ENCODE results near the gene GLI1. TPM values are rescaled to one million over a fixed set of nuclear protein-coding genes. Genes with fewer than 3 reads are reported as not detected.

Gene GLI1
- total and polyA plus RNA-seq, 2 of the 13 experiments (the other 11 are each of a cell fraction or from before 2014, with no cell fraction given), result 0.09 to 0.20 TPM

DNA sequence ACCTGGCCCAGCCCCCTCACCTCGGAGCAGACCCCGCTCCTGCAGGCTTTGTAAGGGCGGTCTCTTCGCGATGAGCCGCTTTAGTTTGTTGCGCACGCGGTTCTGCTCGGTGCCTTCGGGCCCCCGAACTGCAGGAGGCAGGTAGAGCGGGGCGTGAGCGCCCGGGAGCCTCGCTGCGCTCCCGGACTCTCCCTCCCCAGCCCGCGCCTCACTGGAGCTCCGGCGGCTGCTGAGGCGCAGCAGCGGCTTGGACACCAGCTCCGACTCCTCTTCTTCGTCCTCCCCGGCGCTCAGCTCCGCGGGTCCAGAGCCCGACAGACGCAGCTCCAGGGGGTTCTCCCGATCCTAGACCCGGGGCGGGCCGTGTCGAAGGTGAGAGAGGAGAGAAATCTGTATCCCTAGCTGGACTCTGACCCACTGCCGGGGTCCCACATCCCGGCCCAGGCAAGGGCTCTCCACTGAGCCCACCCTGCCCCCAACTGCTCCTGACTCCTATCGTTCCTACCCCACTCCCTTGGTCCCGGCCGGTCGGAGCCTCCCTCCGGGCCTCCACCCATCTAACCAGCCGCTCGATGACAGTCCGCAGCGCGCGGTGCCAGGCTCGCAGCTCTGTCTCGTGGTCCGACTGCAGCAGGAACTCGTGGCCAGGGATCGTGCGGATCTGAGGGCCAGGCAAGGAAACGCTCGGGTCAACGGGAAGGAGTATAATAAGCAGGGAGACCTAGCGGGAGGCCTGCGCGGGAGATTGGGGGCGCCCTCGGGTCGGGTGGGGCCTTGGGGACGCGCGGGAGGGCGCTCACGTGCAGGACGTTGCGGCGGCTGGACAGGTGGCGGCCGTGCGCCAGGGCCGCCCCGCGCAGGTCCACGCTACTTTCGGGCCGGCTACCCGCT, 15.9 kb downstream of the GLI1 start:
- H4K20me1 ChIP-seq (ENCODE audit: insufficient read depth, low read length), result no peaks in the 10 kb centered on the region
- peaks cover 47% of the 10 kb centered on the region for H3K4me1 ChIP-seq (ENCODE audit: insufficient read depth, low read length)
- H3K79me2 ChIP-seq (ENCODE audit: insufficient read depth, low read length), result no peaks in the 10 kb centered on the region
- no peak overlapping the region for H2AFZ ChIP-seq (ENCODE audit: low read length)
- ChIA-PET POLR2A (interaction anchor here (1.2 to 2.0 kb wide), 2 partner anchors 12 to 45 kb away, joined by 4 read pairs; partner anchors contain the start of genes DDIT3 and MARS1), CTCF (ENCODE audit: low intra/inter-chr PET ratio, low total read pairs) (no interaction called here)
- peak overlapping the region in 2 of 3 experiments; percentile 27 to 63; a peak in 3 of 6 replicates for H3K4me3 ChIP-seq (replicated peaks in 1 of 3; ENCODE audit: insufficient read depth in 1 of 3, low read depth in 2 of 3, low read length in 3 of 3)
- 25% methylated on average over 46 of the region's 84 CpGs for WGBS (ENCODE audit: low lambda C conversion rate)
- in situ Hi-C loops (cut with HindIII; ENCODE audit: extremely low pct_ligation_motif_present, low pct_unique_long_range_greater_than_20kb), result no loop called here
- intact Hi-C loops (cut with micrococcal nuclease; ENCODE audit: unreplicated experiment), result no loop called here
- H3K27ac ChIP-seq (ENCODE audit: extremely low read length, insufficient read depth, low read length), result no peak overlapping the region
- peak overlapping the region; percentile 67 for H3K4me2 ChIP-seq (ENCODE audit: low read depth, low read length)
- no peak for DNase-seq (ENCODE audit: low spot score)
- BruUV-seq (replicated peaks), result no TSS peak
- no peak for FAIRE-seq
- peaks cover 8 to 70% of the 10 kb centered on the region in 2 experiments for H3K27me3 ChIP-seq (ENCODE audit: control insufficient read depth in 1 of 2, insufficient read depth in 2 of 2, low read length in 2 of 2)
- H3K36me3 ChIP-seq (replicated peaks in 1 of 2; ENCODE audit: control insufficient read depth in 1 of 2, insufficient read depth in 2 of 2, low read length in 2 of 2), result no peaks in the 10 kb centered on the region
- peak; percentile 59 for ATAC-seq
- no peaks in the 10 kb centered on the region for H3K9me3 ChIP-seq (ENCODE audit: low read length)
- H3K9ac ChIP-seq (ENCODE audit: insufficient read depth, low read depth, low read length), result no peak overlapping the region
- TF ChIP-seq, protein P1, sequence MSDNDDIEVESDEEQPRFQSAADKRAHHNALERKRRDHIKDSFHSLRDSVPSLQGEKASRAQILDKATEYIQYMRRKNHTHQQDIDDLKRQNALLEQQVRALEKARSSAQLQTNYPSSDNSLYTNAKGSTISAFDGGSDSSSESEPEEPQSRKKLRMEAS (IDR thresholded peaks at IDR 0.05), result peak; percentile 52; the same call in 1 of the 2 replicates
- TF ChIP-seq ZBTB7A (CRISPR knock-in tag; IDR thresholded peaks at IDR 0.05) (0 out of 2 replicates have a peak, but pooled peaks have one; percentile 34), NR3C1 (CRISPR knock-in tag; IDR thresholded peaks at IDR 0.05) (no peak), SRY (CRISPR knock-in tag; IDR thresholded peaks at IDR 0.05) (0 out of 2 replicates have a peak, but pooled peaks have one; percentile 71), ZNF263 (CRISPR knock-in tag; IDR thresholded peaks at IDR 0.05) (peak; percentile 74), ATF7-NPFF (CRISPR knock-in tag; IDR thresholded peaks at IDR 0.05; ENCODE audit: low read depth) (no peak), HOXA9 (CRISPR knock-in tag; IDR thresholded peaks at IDR 0.05; ENCODE audit: borderline replicate concordance) (peak; percentile 52; the same call in 1 of the 2 replicates), BHLHE40 (IDR thresholded peaks at IDR 0.05; ENCODE audit: low read length) (peak; percentile 62; the same call in 1 of the 2 replicates), ZNF644 (CRISPR knock-in tag; IDR thresholded peaks at IDR 0.05; ENCODE audit: low read depth) (no peak)
- TF ChIP-seq, protein P2, sequence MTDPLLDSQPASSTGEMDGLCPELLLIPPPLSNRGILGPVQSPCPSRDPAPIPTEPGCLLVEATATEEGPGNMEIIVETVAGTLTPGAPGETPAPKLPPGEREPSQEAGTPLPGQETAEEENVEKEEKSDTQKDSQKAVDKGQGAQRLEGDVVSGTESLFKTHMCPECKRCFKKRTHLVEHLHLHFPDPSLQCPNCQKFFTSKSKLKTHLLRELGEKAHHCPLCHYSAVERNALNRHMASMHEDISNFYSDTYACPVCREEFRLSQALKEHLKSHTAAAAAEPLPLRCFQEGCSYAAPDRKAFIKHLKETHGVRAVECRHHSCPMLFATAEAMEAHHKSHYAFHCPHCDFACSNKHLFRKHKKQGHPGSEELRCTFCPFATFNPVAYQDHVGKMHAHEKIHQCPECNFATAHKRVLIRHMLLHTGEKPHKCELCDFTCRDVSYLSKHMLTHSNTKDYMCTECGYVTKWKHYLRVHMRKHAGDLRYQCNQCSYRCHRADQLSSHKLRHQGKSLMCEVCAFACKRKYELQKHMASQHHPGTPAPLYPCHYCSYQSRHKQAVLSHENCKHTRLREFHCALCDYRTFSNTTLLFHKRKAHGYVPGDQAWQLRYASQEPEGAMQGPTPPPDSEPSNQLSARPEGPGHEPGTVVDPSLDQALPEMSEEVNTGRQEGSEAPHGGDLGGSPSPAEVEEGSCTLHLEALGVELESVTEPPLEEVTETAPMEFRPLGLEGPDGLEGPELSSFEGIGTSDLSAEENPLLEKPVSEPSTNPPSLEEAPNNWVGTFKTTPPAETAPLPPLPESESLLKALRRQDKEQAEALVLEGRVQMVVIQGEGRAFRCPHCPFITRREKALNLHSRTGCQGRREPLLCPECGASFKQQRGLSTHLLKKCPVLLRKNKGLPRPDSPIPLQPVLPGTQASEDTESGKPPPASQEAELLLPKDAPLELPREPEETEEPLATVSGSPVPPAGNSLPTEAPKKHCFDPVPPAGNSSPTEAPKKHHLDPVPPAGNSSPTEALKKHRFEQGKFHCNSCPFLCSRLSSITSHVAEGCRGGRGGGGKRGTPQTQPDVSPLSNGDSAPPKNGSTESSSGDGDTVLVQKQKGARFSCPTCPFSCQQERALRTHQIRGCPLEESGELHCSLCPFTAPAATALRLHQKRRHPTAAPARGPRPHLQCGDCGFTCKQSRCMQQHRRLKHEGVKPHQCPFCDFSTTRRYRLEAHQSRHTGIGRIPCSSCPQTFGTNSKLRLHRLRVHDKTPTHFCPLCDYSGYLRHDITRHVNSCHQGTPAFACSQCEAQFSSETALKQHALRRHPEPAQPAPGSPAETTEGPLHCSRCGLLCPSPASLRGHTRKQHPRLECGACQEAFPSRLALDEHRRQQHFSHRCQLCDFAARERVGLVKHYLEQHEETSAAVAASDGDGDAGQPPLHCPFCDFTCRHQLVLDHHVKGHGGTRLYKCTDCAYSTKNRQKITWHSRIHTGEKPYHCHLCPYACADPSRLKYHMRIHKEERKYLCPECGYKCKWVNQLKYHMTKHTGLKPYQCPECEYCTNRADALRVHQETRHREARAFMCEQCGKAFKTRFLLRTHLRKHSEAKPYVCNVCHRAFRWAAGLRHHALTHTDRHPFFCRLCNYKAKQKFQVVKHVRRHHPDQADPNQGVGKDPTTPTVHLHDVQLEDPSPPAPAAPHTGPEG (CRISPR knock-in tag; IDR thresholded peaks at IDR 0.05), result peak; percentile 76; the same call in 1 of the 2 replicates
- TF ChIP-seq, protein P3, sequence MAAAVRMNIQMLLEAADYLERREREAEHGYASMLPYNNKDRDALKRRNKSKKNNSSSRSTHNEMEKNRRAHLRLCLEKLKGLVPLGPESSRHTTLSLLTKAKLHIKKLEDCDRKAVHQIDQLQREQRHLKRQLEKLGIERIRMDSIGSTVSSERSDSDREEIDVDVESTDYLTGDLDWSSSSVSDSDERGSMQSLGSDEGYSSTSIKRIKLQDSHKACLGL (CRISPR knock-in tag; IDR thresholded peaks at IDR 0.05), result 0 out of 2 replicates have a peak, but pooled peaks have one; percentile 23
- TF ChIP-seq, protein P4, sequence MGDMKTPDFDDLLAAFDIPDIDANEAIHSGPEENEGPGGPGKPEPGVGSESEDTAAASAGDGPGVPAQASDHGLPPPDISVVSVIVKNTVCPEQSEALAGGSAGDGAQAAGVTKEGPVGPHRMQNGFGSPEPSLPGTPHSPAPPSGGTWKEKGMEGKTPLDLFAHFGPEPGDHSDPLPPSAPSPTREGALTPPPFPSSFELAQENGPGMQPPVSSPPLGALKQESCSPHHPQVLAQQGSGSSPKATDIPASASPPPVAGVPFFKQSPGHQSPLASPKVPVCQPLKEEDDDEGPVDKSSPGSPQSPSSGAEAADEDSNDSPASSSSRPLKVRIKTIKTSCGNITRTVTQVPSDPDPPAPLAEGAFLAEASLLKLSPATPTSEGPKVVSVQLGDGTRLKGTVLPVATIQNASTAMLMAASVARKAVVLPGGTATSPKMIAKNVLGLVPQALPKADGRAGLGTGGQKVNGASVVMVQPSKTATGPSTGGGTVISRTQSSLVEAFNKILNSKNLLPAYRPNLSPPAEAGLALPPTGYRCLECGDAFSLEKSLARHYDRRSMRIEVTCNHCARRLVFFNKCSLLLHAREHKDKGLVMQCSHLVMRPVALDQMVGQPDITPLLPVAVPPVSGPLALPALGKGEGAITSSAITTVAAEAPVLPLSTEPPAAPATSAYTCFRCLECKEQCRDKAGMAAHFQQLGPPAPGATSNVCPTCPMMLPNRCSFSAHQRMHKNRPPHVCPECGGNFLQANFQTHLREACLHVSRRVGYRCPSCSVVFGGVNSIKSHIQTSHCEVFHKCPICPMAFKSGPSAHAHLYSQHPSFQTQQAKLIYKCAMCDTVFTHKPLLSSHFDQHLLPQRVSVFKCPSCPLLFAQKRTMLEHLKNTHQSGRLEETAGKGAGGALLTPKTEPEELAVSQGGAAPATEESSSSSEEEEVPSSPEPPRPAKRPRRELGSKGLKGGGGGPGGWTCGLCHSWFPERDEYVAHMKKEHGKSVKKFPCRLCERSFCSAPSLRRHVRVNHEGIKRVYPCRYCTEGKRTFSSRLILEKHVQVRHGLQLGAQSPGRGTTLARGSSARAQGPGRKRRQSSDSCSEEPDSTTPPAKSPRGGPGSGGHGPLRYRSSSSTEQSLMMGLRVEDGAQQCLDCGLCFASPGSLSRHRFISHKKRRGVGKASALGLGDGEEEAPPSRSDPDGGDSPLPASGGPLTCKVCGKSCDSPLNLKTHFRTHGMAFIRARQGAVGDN (CRISPR knock-in tag; IDR thresholded peaks at IDR 0.05), result peak; percentile 73

Data from HepG2 (cell line).